OCI-LY3 (cell line): Measurements from ENCODE around the gene PTDSS2.
"Not testable (repeated sequence)": the region's sequence is repeated elsewhere in the genome, so short reads cannot be mapped to it uniquely, and the experiment has no call there.

Experiments used
- H2AFZ ChIP-seq: fragments of 200-600, 300-600 bp; shearing (Covaris generic); 2 replicates; pipeline ENCODE4 v1.6.0; 2014; ENCODE audit warnings: antibody characterized with exemption, low read depth, low read length
- H3K27ac ChIP-seq: fragments of 200-600, 300-600 bp; sonication (generic); 2 replicates; pipeline ENCODE4 v1.5.1; 2014; ENCODE audit warnings: mild to moderate bottlenecking, low read length, moderate library complexity, mixed read lengths
- H3K27me3 ChIP-seq: fragments of 200-600, 300-600 bp; sonication (generic); 2 replicates; pipeline ENCODE4 v1.6.1; 2014; ENCODE audit warnings: low read depth, low read length, mixed read lengths
- H3K36me3 ChIP-seq: fragments of 200-600, 300-600 bp; sonication (generic); replicated peaks from 2 replicates; pipeline ENCODE3; 2014; ENCODE audit warnings: low read depth, low read length, mixed read lengths
- H3K4me1 ChIP-seq: fragments of 300-600, 200-600 bp; sonication (generic); 2 replicates; pipeline ENCODE4 v1.6.1; 2014; ENCODE audit warnings: low read length, mixed read lengths
- H3K4me2 ChIP-seq: fragments of 200-600, 300-600 bp; sonication (generic); 2 replicates; pipeline ENCODE4 v1.6.1; 2014; ENCODE audit warnings: low read length, mixed read lengths
- H3K4me3 ChIP-seq: fragments of 300-600, 200-600 bp; sonication (generic); 2 replicates; pipeline ENCODE4 v1.5.1; 2014; ENCODE audit warnings: antibody characterized with exemption, mild to moderate bottlenecking, low read length, moderate library complexity
- H3K79me2 ChIP-seq: fragments of 300-600, 200-600 bp; shearing (Covaris generic); 2 replicates; pipeline ENCODE4 v1.6.1; 2014; ENCODE audit warnings: mild to moderate bottlenecking, low read length, mixed read lengths
- H3K9ac ChIP-seq: fragments of 300-600, 200-600 bp; shearing (Covaris generic); 2 replicates; pipeline ENCODE4 v1.6.0; 2014; ENCODE audit warnings: mild to moderate bottlenecking, low read length, moderate library complexity
- H3K9me3 ChIP-seq: fragments of 200-600, 300-600 bp; shearing (Covaris generic); 2 replicates; pipeline ENCODE4 v1.6.1; 2014; ENCODE audit warnings: low read length, mixed read lengths; ENCODE audit not compliant: insufficient read depth
- H4K20me1 ChIP-seq: fragments of 200-600, 300-600 bp; sonication (generic); 2 replicates; pipeline ENCODE4 v1.6.1; 2016; ENCODE audit warnings: low read length, mixed read lengths; ENCODE audit not compliant: insufficient read depth
- CTCF ChIP-seq: fragments of 200-600, 300-600 bp; sonication (generic); IDR thresholded peaks from 2 replicates; pipeline ENCODE4 v1.5.1; 2014; ENCODE audit warnings: antibody characterized with exemption, low read length, low read depth
- EZH2phosphoT487 ChIP-seq: fragments of 200-600 bp; shearing (Covaris generic); IDR thresholded peaks from 2 replicates; pipeline ENCODE4 v1.6.1; 2018; ENCODE audit warnings: antibody characterized with exemption, mixed run types, low read depth

Gene PTDSS2

GRCh38 chr11:515131-515530 lies 65.1 kb downstream of the PTDSS2 start:
- Histone ChIP-seq H4K20me1 (no peaks in the 10 kb centered on the region), H3K4me3 (no peak overlapping the region), H3K9ac (no peak overlapping the region), H3K4me2 (no peak overlapping the region), H3K36me3 (peaks cover 10% of the 10 kb centered on the region), H3K4me1 (no peaks in the 10 kb centered on the region), H3K27me3 (no peaks in the 10 kb centered on the region), H2AFZ (no peak overlapping the region), H3K9me3 (no peaks in the 10 kb centered on the region), H3K27ac (no peak overlapping the region), H3K79me2 (no peaks in the 10 kb centered on the region)
- no peak for TF ChIP-seq CTCF
- no peak for TF ChIP-seq EZH2phosphoT487

GRCh38 chr11:516400-516799 lies 66.3 kb downstream of the PTDSS2 start:
- Histone ChIP-seq H3K4me1 (no peaks in the 10 kb centered on the region), H2AFZ (no peak overlapping the region), H3K9me3 (no peaks in the 10 kb centered on the region), H3K27me3 (no peaks in the 10 kb centered on the region), H4K20me1 (no peaks in the 10 kb centered on the region), H3K36me3 (peaks cover 10% of the 10 kb centered on the region), H3K4me3 (no peak overlapping the region), H3K79me2 (no peaks in the 10 kb centered on the region), H3K4me2 (no peak overlapping the region), H3K9ac (no peak overlapping the region), H3K27ac (no peak overlapping the region)
- no peak for TF ChIP-seq CTCF
- TF ChIP-seq EZH2phosphoT487: no peak

- H3K27ac ChIP-seq, H3K9ac ChIP-seq: not testable (repeated sequence)
Measured at GRCh38 chr11:516918-517685, 67.0 kb downstream of the PTDSS2 start.

GRCh38 chr11:518463-519202 lies 68.6 kb downstream of the PTDSS2 start:
- H3K36me3 ChIP-seq: peaks cover 7% of the 10 kb centered on the region
- H3K79me2 ChIP-seq: no peaks in the 10 kb centered on the region
- H3K4me2 ChIP-seq: no peak overlapping the region
- H3K27ac ChIP-seq: no peak overlapping the region
- H3K9ac ChIP-seq: no peak overlapping the region
- no peaks in the 10 kb centered on the region for H3K4me1 ChIP-seq
- no peak overlapping the region for H3K4me3 ChIP-seq
- TF ChIP-seq CTCF (no peak), EZH2phosphoT487 (no peak)
- H3K9me3 ChIP-seq: no peaks in the 10 kb centered on the region
- no peaks in the 10 kb centered on the region for H3K27me3 ChIP-seq
- H4K20me1 ChIP-seq: no peaks in the 10 kb centered on the region
- H2AFZ ChIP-seq: no peak overlapping the region

More at GRCh38 chr11:516918-517685, 67.0 kb downstream of the PTDSS2 start:
- not testable (repeated sequence) for H3K4me3 ChIP-seq, H2AFZ ChIP-seq, H3K36me3 ChIP-seq, H4K20me1 ChIP-seq, H3K27me3 ChIP-seq, H3K4me2 ChIP-seq, H3K9me3 ChIP-seq, H3K79me2 ChIP-seq, H3K4me1 ChIP-seq
